ENCODE data around the gene SLC13A3. TPM values are rescaled to one million over a fixed set of nuclear protein-coding genes. Genes with fewer than 3 reads are reported as not detected.

Gene SLC13A3
- total RNA-seq, 1 donor from 2014 or later = 0.66 TPM

- DNase-seq (ENCODE audit: low read depth) (no peak), FAIRE-seq (no peak)
- Histone ChIP-seq H3K79me2 (ENCODE audit: insufficient read depth, low read length) (no peaks in the 10 kb centered on the region), H3K4me3 (ENCODE audit: insufficient read depth, low read depth, low read length) (no peak overlapping the region), H3K9ac (ENCODE audit: low read length) (no peak overlapping the region), H2AFZ (ENCODE audit: low read depth, low read length) (no peak overlapping the region), H3K27ac (ENCODE audit: low read depth, low read length) (no peak overlapping the region), H3K36me3 (ENCODE audit: insufficient read depth, low read length) (no peaks in the 10 kb centered on the region), H3K9me3 (ENCODE audit: insufficient read depth, low read depth, low read length) (no peaks in the 10 kb centered on the region), H3K27me3 (ENCODE audit: insufficient read depth, low read length) (peaks cover 2% of the 10 kb centered on the region), H3K4me2 (ENCODE audit: low read length) (no peak overlapping the region), H4K20me1 (ENCODE audit: insufficient read depth, low read length) (no peaks in the 10 kb centered on the region), H3K4me1 (ENCODE audit: insufficient read depth, low read length) (no peaks in the 10 kb centered on the region)
- Mint-ChIP-seq H3K27me3 (ENCODE audit: low read depth, unreplicated experiment) (peaks cover 2% of the 10 kb centered on the region), H3K9me3 (ENCODE audit: unreplicated experiment) (peaks cover 7% of the 10 kb centered on the region), H3K4me1 (ENCODE audit: low read depth, unreplicated experiment) (peaks cover 14% of the 10 kb centered on the region), H3K36me3 (ENCODE audit: low read depth, unreplicated experiment) (peaks cover 6% of the 10 kb centered on the region), H3K4me3 (ENCODE audit: unreplicated experiment) (no peak overlapping the region), H3K27ac (ENCODE audit: unreplicated experiment) (no peak overlapping the region)
- no peak for TF ChIP-seq EZH2 (IDR thresholded peaks at IDR 0.05; ENCODE audit: insufficient read depth, low read length)
- TF ChIP-seq, protein P1, sequence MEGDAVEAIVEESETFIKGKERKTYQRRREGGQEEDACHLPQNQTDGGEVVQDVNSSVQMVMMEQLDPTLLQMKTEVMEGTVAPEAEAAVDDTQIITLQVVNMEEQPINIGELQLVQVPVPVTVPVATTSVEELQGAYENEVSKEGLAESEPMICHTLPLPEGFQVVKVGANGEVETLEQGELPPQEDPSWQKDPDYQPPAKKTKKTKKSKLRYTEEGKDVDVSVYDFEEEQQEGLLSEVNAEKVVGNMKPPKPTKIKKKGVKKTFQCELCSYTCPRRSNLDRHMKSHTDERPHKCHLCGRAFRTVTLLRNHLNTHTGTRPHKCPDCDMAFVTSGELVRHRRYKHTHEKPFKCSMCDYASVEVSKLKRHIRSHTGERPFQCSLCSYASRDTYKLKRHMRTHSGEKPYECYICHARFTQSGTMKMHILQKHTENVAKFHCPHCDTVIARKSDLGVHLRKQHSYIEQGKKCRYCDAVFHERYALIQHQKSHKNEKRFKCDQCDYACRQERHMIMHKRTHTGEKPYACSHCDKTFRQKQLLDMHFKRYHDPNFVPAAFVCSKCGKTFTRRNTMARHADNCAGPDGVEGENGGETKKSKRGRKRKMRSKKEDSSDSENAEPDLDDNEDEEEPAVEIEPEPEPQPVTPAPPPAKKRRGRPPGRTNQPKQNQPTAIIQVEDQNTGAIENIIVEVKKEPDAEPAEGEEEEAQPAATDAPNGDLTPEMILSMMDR (IDR thresholded peaks at IDR 0.05; ENCODE audit: insufficient read depth, low read depth, low read length) = no peak
Observed at GRCh38 chr20:46696791-46697279, 45.6 kb upstream of the SLC13A3 start.

DNA sequence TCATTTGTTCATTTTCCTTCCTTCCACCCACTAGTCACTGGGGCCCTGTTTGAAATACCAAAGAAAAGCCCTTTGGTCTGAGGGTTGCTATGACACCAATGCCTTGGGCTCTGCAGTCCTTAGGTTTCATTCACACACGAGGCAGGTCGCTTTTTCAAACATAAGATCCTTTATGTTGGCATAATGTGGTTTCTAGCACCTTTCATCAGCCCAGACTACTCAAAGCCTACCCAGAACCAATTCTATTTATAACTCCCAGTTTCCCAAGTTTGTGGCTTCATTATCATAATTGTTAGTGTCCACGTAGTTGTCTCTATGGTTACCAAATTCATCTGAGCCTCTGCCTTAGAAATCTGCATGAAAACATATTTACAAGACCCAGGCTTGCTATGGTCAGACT lies 44.6 kb upstream of the SLC13A3 start:
- DNase-seq (ENCODE audit: low read depth) = peak; percentile 65
- Mint-ChIP-seq H3K27ac (ENCODE audit: unreplicated experiment) (peak overlapping the region; percentile 59), H3K9me3 (ENCODE audit: unreplicated experiment) (peaks cover 7% of the 10 kb centered on the region), H3K4me3 (ENCODE audit: unreplicated experiment) (no peak overlapping the region), H3K4me1 (ENCODE audit: low read depth, unreplicated experiment) (peaks cover 14% of the 10 kb centered on the region), H3K36me3 (ENCODE audit: low read depth, unreplicated experiment) (peaks cover 6% of the 10 kb centered on the region), H3K27me3 (ENCODE audit: low read depth, unreplicated experiment) (peaks cover 2% of the 10 kb centered on the region)
- Histone ChIP-seq H3K4me3 (ENCODE audit: insufficient read depth, low read depth, low read length) (no peak overlapping the region), H4K20me1 (ENCODE audit: insufficient read depth, low read length) (no peaks in the 10 kb centered on the region), H3K27me3 (ENCODE audit: insufficient read depth, low read length) (peaks cover 2% of the 10 kb centered on the region), H3K9ac (ENCODE audit: low read length) (no peak overlapping the region), H3K36me3 (ENCODE audit: insufficient read depth, low read length) (no peaks in the 10 kb centered on the region), H3K27ac (ENCODE audit: low read depth, low read length) (no peak overlapping the region), H3K9me3 (ENCODE audit: insufficient read depth, low read depth, low read length) (no peaks in the 10 kb centered on the region), H3K4me2 (ENCODE audit: low read length) (peak overlapping the region; percentile 2), H2AFZ (ENCODE audit: low read depth, low read length) (no peak overlapping the region), H3K79me2 (ENCODE audit: insufficient read depth, low read length) (no peaks in the 10 kb centered on the region), H3K4me1 (ENCODE audit: insufficient read depth, low read length) (no peaks in the 10 kb centered on the region)
- TF ChIP-seq EZH2 (IDR thresholded peaks at IDR 0.05; ENCODE audit: insufficient read depth, low read length) = no peak
- TF ChIP-seq, protein P1 (IDR thresholded peaks at IDR 0.05; ENCODE audit: insufficient read depth, low read depth, low read length) = no peak
- no peak for FAIRE-seq

- Mint-ChIP-seq H3K4me1 (ENCODE audit: low read depth, unreplicated experiment) (peaks cover 16% of the 10 kb centered on the region), H3K27ac (ENCODE audit: unreplicated experiment) (no peak overlapping the region), H3K4me3 (ENCODE audit: unreplicated experiment) (no peak overlapping the region)
Observed at GRCh38 chr20:46694484-46694883, 43.2 kb upstream of the SLC13A3 start.

More at GRCh38 chr20:46694484-46694883, 43.2 kb upstream of the SLC13A3 start:
- H3K27me3 ChIP-seq (ENCODE audit: insufficient read depth, low read length) = no peaks in the 10 kb centered on the region
- no peak overlapping the region for H2AFZ ChIP-seq (ENCODE audit: low read depth, low read length)
- no peaks in the 10 kb centered on the region for H3K27me3 Mint-ChIP-seq (ENCODE audit: low read depth, unreplicated experiment)
- no peaks in the 10 kb centered on the region for H3K36me3 ChIP-seq (ENCODE audit: insufficient read depth, low read length)
- H3K4me2 ChIP-seq (ENCODE audit: low read length) = no peak overlapping the region
- H3K4me3 ChIP-seq (ENCODE audit: insufficient read depth, low read depth, low read length) = no peak overlapping the region
- H3K4me1 ChIP-seq (ENCODE audit: insufficient read depth, low read length) = peaks cover 5% of the 10 kb centered on the region
- peaks cover 2% of the 10 kb centered on the region for H3K9me3 Mint-ChIP-seq (ENCODE audit: unreplicated experiment)
- no peaks in the 10 kb centered on the region for H4K20me1 ChIP-seq (ENCODE audit: insufficient read depth, low read length)
- TF ChIP-seq, protein P1 (IDR thresholded peaks at IDR 0.05; ENCODE audit: insufficient read depth, low read depth, low read length) = no peak
- no peak for TF ChIP-seq EZH2 (IDR thresholded peaks at IDR 0.05; ENCODE audit: insufficient read depth, low read length)
- FAIRE-seq (no peak), DNase-seq (ENCODE audit: low read depth) (no peak)
- peaks cover 6% of the 10 kb centered on the region for H3K36me3 Mint-ChIP-seq (ENCODE audit: low read depth, unreplicated experiment)
- H3K9ac ChIP-seq (ENCODE audit: low read length) = no peak overlapping the region
- H3K79me2 ChIP-seq (ENCODE audit: insufficient read depth, low read length) = no peaks in the 10 kb centered on the region
- H3K9me3 ChIP-seq (ENCODE audit: insufficient read depth, low read depth, low read length) = no peaks in the 10 kb centered on the region
- no peak overlapping the region for H3K27ac ChIP-seq (ENCODE audit: low read depth, low read length)

All from astrocyte (in vitro differentiated cells and primary cell).